HepG2 (cell line): ENCODE data around the gene LIMK2. TPM values are rescaled to one million over a fixed set of nuclear protein-coding genes. Genes with fewer than 3 reads are reported as not detected.
A peak's percentile ranks its signal among the peaks of the same experiment; 100 is the strongest.

ENCODE experiments used
- FOSL2 ChIP-seq: sonication (generic); formaldehyde crosslinking; IDR thresholded peaks from 2 replicates; pipeline ENCODE4 v1.4.0; 2020; ENCODE audit warnings: missing genetic modification reagents
- HNRNPLL ChIP-seq: fragments of 200-400 bp; formaldehyde crosslinking; IDR thresholded peaks from 2 replicates; pipeline ENCODE4 v1.6.1; 2017; ENCODE audit warnings: mild to moderate bottlenecking, low read depth, low read length; ENCODE audit not compliant: poor library complexity, severe bottlenecking
- ISX ChIP-seq: sonication (generic); formaldehyde crosslinking; conservative IDR thresholded peaks from 2 replicates; pipeline ENCODE4 v1.5.0; 2020; ENCODE audit warnings: missing genetic modification reagents
- JUND ChIP-seq: sonication (generic); formaldehyde crosslinking; IDR thresholded peaks from 2 replicates; pipeline ENCODE4 v1.8.0; 2022; ENCODE audit warnings: mild to moderate bottlenecking, missing genetic modification reagents
- MLLT10 ChIP-seq: sonication (generic); formaldehyde crosslinking; IDR thresholded peaks from 2 replicates; pipeline ENCODE4 v1.4.0; 2020; ENCODE audit warnings: missing genetic modification reagents
- NCOR1 ChIP-seq: fragments of 200-600 bp; sonication (generic); IDR thresholded peaks from 2 replicates; pipeline ENCODE4 v1.7.0; 2017; ENCODE audit warnings: antibody characterized with exemption, low read length, borderline replicate concordance
- RXRA ChIP-seq: sonication (generic); formaldehyde crosslinking; IDR thresholded peaks from 2 replicates; pipeline ENCODE4 v1.5.1; 2020; ENCODE audit warnings: missing genetic modification reagents
- SMYD3 ChIP-seq: sonication (generic); formaldehyde crosslinking; IDR thresholded peaks from 2 replicates; pipeline ENCODE4 v1.8.1; 2023; ENCODE audit warnings: mild to moderate bottlenecking, missing genetic modification reagents
- SP4 ChIP-seq: sonication (generic); formaldehyde crosslinking; IDR thresholded peaks from 2 replicates; pipeline ENCODE4 v1.8.1; 2023; ENCODE audit warnings: mild to moderate bottlenecking, missing genetic modification reagents
- TCF7 ChIP-seq: sonication (generic); IDR thresholded peaks from 2 replicates; pipeline ENCODE4 v1.6.1; 2016; ENCODE audit warnings: antibody characterized with exemption, low read depth
- ZBTB42 ChIP-seq: sonication (generic); formaldehyde crosslinking; IDR thresholded peaks from 2 replicates; pipeline ENCODE4 v1.5.0; 2020; ENCODE audit warnings: mild to moderate bottlenecking, missing genetic modification reagents
- ZNF607 ChIP-seq: sonication (generic); formaldehyde crosslinking; IDR thresholded peaks from 2 replicates; pipeline ENCODE4 v1.5.1; 2020; ENCODE audit warnings: missing genetic modification reagents, mild to moderate bottlenecking, borderline replicate concordance
- polyA plus RNA-seq, 8 experiments: library from polyadenylated mRNA; depleted of rRNA in 3 of 8; stranded (reverse) in 7 of 8; unstranded in 1 of 8; fragments of >200 nt; fragmentation: Illumina TruSeq in 4 of 8; extraction: Trizol in 4 of 8; gene quantifications; 2 replicates each; pipeline versions ENCODE4 v1.2.1 to v1.2.3, GENCODE V29; 2011 to 2016; ENCODE audit warnings: low read depth in 4 of 8, missing spikeins in 1 of 8, mixed read lengths in 1 of 8; ENCODE audit not compliant: insufficient read depth in 1 of 8
- total RNA-seq, 5 experiments: library from RNA; depleted of rRNA; stranded (reverse); fragments of >200 nt; fragmentation: Illumina TruSeq; extraction: Trizol; gene quantifications; 2 replicates each; pipeline ENCODE4 v1.2.3, GENCODE V29; 2016; ENCODE audit warnings: low read depth in 1 of 5
- TF ChIP-seq, protein P1 (sequence below): IDR thresholded peaks from 2 replicates; pipeline ENCODE4 v1.6.1; 2012; ENCODE audit warnings: low read length, improper control_type of control experiment
- TF ChIP-seq, protein P2 (sequence below): sonication (generic); formaldehyde crosslinking; IDR thresholded peaks from 2 replicates; pipeline ENCODE4 v1.9.0; 2021; ENCODE audit warnings: missing genetic modification reagents, mild to moderate bottlenecking, borderline replicate concordance
- TF ChIP-seq, protein P3 (sequence below): sonication (generic); IDR thresholded peaks from 2 replicates; pipeline ENCODE4 v1.6.1; 2016; ENCODE audit warnings: low read depth, borderline replicate concordance
- TF ChIP-seq, protein P4 (sequence below): sonication (generic); formaldehyde crosslinking; conservative IDR thresholded peaks from 2 replicates; pipeline ENCODE4 v1.4.0; 2020; ENCODE audit warnings: mild to moderate bottlenecking, missing genetic modification reagents, moderate library complexity
- TF ChIP-seq, protein P5 (sequence below): sonication (generic); formaldehyde crosslinking; IDR thresholded peaks from 2 replicates; pipeline ENCODE4 v1.8.0; 2022; ENCODE audit warnings: low read depth, missing genetic modification reagents

The LIMK2 gene
- total and polyA plus RNA-seq, 2 of the 13 experiments (the other 11 are each of a cell fraction or from before 2014, with no cell fraction given): 20.9 to 29.8 TPM

DNA sequence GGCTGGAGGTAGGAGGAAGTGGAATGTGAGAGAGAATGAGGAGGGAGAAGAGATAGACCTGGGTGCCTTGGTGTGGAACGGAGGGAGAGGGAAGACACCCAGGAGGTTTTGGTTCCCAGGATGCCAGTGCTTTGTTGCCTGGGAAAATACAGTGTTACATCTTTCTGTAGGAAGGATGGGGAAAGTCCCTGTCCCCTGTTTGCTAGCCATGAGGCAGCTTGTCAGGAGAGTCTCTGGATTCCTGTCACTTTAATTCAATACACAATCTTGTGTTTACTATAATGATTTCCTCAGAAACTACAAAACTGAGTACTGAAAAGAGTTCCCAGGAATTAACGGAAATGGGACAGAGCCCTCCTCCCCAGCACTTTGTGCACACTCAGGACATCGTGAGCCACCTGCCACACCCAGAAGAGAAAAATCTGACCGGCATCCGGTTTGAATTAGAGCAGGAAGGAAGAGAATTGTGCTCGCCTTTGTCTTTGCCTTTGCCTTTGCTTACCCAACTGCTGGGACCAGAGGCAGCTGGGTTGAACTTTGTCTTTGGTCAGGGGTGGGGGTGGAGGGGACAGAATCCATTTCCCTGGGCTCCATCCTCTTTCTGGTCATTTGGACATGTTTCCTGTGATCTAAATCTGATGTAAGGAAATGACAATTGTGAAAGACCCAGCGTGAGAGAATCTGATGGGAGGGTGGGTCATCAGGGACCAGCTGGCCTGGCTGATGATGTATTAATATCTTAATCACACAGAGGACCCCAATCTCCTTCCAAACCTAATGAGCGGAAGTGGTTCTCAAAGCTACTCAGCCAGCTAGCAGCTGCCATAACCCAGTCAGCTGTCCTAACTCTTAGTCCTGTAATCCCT lies 1.3 kb upstream of the LIMK2 start (continued):
- TF ChIP-seq, protein P1, sequence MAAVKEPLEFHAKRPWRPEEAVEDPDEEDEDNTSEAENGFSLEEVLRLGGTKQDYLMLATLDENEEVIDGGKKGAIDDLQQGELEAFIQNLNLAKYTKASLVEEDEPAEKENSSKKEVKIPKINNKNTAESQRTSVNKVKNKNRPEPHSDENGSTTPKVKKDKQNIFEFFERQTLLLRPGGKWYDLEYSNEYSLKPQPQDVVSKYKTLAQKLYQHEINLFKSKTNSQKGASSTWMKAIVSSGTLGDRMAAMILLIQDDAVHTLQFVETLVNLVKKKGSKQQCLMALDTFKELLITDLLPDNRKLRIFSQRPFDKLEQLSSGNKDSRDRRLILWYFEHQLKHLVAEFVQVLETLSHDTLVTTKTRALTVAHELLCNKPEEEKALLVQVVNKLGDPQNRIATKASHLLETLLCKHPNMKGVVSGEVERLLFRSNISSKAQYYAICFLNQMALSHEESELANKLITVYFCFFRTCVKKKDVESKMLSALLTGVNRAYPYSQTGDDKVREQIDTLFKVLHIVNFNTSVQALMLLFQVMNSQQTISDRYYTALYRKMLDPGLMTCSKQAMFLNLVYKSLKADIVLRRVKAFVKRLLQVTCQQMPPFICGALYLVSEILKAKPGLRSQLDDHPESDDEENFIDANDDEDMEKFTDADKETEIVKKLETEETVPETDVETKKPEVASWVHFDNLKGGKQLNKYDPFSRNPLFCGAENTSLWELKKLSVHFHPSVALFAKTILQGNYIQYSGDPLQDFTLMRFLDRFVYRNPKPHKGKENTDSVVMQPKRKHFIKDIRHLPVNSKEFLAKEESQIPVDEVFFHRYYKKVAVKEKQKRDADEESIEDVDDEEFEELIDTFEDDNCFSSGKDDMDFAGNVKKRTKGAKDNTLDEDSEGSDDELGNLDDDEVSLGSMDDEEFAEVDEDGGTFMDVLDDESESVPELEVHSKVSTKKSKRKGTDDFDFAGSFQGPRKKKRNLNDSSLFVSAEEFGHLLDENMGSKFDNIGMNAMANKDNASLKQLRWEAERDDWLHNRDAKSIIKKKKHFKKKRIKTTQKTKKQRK: no peak
- TF ChIP-seq, protein P2, sequence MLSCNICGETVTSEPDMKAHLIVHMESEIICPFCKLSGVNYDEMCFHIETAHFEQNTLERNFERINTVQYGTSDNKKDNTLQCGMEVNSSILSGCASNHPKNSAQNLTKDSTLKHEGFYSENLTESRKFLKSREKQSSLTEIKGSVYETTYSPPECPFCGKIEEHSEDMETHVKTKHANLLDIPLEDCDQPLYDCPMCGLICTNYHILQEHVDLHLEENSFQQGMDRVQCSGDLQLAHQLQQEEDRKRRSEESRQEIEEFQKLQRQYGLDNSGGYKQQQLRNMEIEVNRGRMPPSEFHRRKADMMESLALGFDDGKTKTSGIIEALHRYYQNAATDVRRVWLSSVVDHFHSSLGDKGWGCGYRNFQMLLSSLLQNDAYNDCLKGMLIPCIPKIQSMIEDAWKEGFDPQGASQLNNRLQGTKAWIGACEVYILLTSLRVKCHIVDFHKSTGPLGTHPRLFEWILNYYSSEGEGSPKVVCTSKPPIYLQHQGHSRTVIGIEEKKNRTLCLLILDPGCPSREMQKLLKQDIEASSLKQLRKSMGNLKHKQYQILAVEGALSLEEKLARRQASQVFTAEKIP (CRISPR knock-in tag): no peak
- TF ChIP-seq MLLT10 (CRISPR knock-in tag) (no peak), SMYD3 (CRISPR knock-in tag) (no peak), RXRA (CRISPR knock-in tag) (no peak), SP4 (CRISPR knock-in tag) (no peak), ZNF607 (CRISPR knock-in tag) (no peak), NCOR1 (peak; percentile 68; the same call in 1 of the 2 replicates), JUND (CRISPR knock-in tag) (no peak), ZBTB42 (CRISPR knock-in tag) (no peak), FOSL2 (CRISPR knock-in tag) (no peak), HNRNPLL (no peak), TCF7 (peak; percentile 53; the same call in 1 of the 2 replicates), ISX (no peak)
- TF ChIP-seq, protein P3, sequence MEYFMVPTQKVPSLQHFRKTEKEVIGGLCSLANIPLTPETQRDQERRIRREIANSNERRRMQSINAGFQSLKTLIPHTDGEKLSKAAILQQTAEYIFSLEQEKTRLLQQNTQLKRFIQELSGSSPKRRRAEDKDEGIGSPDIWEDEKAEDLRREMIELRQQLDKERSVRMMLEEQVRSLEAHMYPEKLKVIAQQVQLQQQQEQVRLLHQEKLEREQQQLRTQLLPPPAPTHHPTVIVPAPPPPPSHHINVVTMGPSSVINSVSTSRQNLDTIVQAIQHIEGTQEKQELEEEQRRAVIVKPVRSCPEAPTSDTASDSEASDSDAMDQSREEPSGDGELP: peak; percentile 81
- TF ChIP-seq, protein P4, sequence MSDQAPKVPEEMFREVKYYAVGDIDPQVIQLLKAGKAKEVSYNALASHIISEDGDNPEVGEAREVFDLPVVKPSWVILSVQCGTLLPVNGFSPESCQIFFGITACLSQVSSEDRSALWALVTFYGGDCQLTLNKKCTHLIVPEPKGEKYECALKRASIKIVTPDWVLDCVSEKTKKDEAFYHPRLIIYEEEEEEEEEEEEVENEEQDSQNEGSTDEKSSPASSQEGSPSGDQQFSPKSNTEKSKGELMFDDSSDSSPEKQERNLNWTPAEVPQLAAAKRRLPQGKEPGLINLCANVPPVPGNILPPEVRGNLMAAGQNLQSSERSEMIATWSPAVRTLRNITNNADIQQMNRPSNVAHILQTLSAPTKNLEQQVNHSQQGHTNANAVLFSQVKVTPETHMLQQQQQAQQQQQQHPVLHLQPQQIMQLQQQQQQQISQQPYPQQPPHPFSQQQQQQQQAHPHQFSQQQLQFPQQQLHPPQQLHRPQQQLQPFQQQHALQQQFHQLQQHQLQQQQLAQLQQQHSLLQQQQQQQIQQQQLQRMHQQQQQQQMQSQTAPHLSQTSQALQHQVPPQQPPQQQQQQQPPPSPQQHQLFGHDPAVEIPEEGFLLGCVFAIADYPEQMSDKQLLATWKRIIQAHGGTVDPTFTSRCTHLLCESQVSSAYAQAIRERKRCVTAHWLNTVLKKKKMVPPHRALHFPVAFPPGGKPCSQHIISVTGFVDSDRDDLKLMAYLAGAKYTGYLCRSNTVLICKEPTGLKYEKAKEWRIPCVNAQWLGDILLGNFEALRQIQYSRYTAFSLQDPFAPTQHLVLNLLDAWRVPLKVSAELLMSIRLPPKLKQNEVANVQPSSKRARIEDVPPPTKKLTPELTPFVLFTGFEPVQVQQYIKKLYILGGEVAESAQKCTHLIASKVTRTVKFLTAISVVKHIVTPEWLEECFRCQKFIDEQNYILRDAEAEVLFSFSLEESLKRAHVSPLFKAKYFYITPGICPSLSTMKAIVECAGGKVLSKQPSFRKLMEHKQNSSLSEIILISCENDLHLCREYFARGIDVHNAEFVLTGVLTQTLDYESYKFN: peak; percentile 89
- TF ChIP-seq, protein P5, sequence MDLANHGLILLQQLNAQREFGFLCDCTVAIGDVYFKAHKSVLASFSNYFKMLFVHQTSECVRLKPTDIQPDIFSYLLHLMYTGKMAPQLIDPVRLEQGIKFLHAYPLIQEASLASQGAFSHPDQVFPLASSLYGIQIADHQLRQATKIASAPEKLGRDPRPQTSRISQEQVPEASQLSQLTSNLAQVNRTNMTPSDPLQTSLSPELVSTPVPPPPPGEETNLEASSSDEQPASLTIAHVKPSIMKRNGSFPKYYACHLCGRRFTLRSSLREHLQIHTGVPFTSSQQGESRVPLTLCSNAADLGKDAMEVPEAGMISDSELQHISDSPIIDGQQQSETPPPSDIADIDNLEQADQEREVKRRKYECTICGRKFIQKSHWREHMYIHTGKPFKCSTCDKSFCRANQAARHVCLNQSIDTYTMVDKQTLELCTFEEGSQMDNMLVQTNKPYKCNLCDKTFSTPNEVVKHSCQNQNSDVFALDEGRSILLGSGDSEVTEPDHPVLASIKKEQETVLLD: no peak
